ENCODE results near the gene KLHL7.

GRCh38 chr7:23214423-23214822 is 108.8 kb downstream of the KLHL7 start:
- TF ChIP-seq, protein P1, sequence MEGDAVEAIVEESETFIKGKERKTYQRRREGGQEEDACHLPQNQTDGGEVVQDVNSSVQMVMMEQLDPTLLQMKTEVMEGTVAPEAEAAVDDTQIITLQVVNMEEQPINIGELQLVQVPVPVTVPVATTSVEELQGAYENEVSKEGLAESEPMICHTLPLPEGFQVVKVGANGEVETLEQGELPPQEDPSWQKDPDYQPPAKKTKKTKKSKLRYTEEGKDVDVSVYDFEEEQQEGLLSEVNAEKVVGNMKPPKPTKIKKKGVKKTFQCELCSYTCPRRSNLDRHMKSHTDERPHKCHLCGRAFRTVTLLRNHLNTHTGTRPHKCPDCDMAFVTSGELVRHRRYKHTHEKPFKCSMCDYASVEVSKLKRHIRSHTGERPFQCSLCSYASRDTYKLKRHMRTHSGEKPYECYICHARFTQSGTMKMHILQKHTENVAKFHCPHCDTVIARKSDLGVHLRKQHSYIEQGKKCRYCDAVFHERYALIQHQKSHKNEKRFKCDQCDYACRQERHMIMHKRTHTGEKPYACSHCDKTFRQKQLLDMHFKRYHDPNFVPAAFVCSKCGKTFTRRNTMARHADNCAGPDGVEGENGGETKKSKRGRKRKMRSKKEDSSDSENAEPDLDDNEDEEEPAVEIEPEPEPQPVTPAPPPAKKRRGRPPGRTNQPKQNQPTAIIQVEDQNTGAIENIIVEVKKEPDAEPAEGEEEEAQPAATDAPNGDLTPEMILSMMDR (IDR thresholded peaks at IDR 0.05): no peak
- no peak for TF ChIP-seq POLR2A (IDR thresholded peaks at IDR 0.05; ENCODE audit: low read depth)
